Mesothelial cell of epicardium (in vitro differentiated cells): ENCODE results near the gene HAL. TPM values are rescaled to one million over a fixed set of nuclear protein-coding genes. Genes with fewer than 3 reads are reported as not detected.

Experiments used
- DNase-seq, 2 experiments: peaks; one replicate each; pipeline ENCODE4 v3.0.0; 2021; ENCODE audit warnings: low spot score in 2 of 2; ENCODE audit not compliant: unreplicated experiment in 2 of 2
- H3K27ac Mint-ChIP-seq: 2 replicates; pipeline ENCODE4 v1.8.0; 2021; ENCODE audit warnings: mixed read lengths
- H3K27me3 Mint-ChIP-seq: 2 replicates; pipeline ENCODE4 v1.8.0; 2021; ENCODE audit warnings: low read depth, mixed read lengths
- H3K36me3 Mint-ChIP-seq: 2 replicates; pipeline ENCODE4 v1.8.0; 2021; ENCODE audit warnings: mixed read lengths
- H3K4me1 Mint-ChIP-seq: 2 replicates; pipeline ENCODE4 v1.8.0; 2021; ENCODE audit warnings: mixed read lengths
- H3K4me3 Mint-ChIP-seq: 2 replicates; pipeline ENCODE4 v1.8.0; 2021; ENCODE audit warnings: mild to moderate bottlenecking, moderate library complexity, mixed read lengths
- H3K9me3 Mint-ChIP-seq: 2 replicates; pipeline ENCODE4 v1.8.0; 2021; ENCODE audit warnings: mixed read lengths
- total RNA-seq: library from RNA; stranded (reverse); gene quantifications from 3 replicates; pipeline ENCODE4 v1.2.1, GENCODE V29; 2021
- TF ChIP-seq, protein P1 (sequence below): fragments of 200-600 bp; sonication (generic); IDR thresholded peaks from one replicate; pipeline ENCODE4 v1.5.0; 2021; ENCODE audit warnings: antibody characterized with exemption; ENCODE audit not compliant: unreplicated experiment

The HAL gene
- total RNA-seq, 1 donor from 2014 or later, result 2.0 TPM

GRCh38 chr12:95962222-95962621, 33.9 kb downstream of the HAL start:
- H3K9me3 Mint-ChIP-seq, result no peaks in the 10 kb centered on the region
- no peak for DNase-seq
- H3K4me3 Mint-ChIP-seq, result no peak overlapping the region
- H3K4me1 Mint-ChIP-seq, result peaks cover 4% of the 10 kb centered on the region
- peaks cover 2% of the 10 kb centered on the region for H3K27me3 Mint-ChIP-seq
- TF ChIP-seq, protein P1, sequence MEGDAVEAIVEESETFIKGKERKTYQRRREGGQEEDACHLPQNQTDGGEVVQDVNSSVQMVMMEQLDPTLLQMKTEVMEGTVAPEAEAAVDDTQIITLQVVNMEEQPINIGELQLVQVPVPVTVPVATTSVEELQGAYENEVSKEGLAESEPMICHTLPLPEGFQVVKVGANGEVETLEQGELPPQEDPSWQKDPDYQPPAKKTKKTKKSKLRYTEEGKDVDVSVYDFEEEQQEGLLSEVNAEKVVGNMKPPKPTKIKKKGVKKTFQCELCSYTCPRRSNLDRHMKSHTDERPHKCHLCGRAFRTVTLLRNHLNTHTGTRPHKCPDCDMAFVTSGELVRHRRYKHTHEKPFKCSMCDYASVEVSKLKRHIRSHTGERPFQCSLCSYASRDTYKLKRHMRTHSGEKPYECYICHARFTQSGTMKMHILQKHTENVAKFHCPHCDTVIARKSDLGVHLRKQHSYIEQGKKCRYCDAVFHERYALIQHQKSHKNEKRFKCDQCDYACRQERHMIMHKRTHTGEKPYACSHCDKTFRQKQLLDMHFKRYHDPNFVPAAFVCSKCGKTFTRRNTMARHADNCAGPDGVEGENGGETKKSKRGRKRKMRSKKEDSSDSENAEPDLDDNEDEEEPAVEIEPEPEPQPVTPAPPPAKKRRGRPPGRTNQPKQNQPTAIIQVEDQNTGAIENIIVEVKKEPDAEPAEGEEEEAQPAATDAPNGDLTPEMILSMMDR, result no peak
- no peaks in the 10 kb centered on the region for H3K36me3 Mint-ChIP-seq
- no peak overlapping the region for H3K27ac Mint-ChIP-seq

- TF ChIP-seq, protein P1, result no peak
- no peaks in the 10 kb centered on the region for H3K4me1 Mint-ChIP-seq
- no peak for DNase-seq
- H3K9me3 Mint-ChIP-seq, result no peaks in the 10 kb centered on the region
- no peak overlapping the region for H3K4me3 Mint-ChIP-seq
- peaks cover 2% of the 10 kb centered on the region for H3K27me3 Mint-ChIP-seq
- no peaks in the 10 kb centered on the region for H3K36me3 Mint-ChIP-seq
- no peak overlapping the region for H3K27ac Mint-ChIP-seq
Observed at GRCh38 chr12:95960241-95960640, 35.9 kb downstream of the HAL start.

- no peak overlapping the region for H3K27ac Mint-ChIP-seq
- H3K9me3 Mint-ChIP-seq, result no peaks in the 10 kb centered on the region
- no peak overlapping the region for H3K4me3 Mint-ChIP-seq
- peaks cover 2% of the 10 kb centered on the region for H3K27me3 Mint-ChIP-seq
- TF ChIP-seq, protein P1, result no peak
- H3K36me3 Mint-ChIP-seq, result no peaks in the 10 kb centered on the region
- DNase-seq, result no peak
- no peaks in the 10 kb centered on the region for H3K4me1 Mint-ChIP-seq
Observed at GRCh38 chr12:95959107-95959506, 37.0 kb downstream of the HAL start.

DNA sequence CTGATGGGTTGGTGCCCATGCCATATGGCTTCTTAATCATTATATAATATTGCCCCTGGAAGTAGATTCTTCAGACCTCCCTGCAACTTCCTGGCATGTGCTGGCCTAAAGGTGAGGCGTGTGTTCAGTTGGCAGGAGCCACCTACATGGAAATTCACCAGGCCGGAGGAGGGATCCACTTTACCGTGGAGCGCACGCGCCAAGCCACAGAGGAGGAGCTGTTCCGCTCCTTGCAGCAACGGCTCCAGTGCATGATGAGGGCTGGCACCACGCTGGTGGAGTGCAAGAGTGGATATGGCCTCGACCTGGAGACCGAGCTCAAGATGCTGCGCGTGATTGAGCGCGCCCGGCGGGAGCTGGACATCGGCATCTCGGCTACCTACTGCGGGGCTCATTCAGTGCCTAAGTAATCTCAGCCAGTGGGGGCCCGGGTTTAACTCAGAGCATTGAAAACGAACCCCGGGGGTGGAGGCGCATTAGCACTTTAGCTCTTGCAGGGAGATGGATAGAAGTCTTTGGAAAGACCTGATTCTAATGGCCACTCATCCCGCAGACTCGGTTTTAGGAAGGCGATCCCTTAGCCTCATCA, 39.5 kb downstream of the HAL start:
- Mint-ChIP-seq H3K4me1 (no peaks in the 10 kb centered on the region), H3K27ac (no peak overlapping the region), H3K9me3 (peaks cover 6% of the 10 kb centered on the region), H3K4me3 (no peak overlapping the region), H3K27me3 (peaks cover 9% of the 10 kb centered on the region), H3K36me3 (no peaks in the 10 kb centered on the region)
- TF ChIP-seq, protein P1, result no peak
- no peak for DNase-seq

GRCh38 chr12:95955549-95956159, 40.5 kb downstream of the HAL start:
- DNase-seq, result no peak
- Mint-ChIP-seq H3K36me3 (no peaks in the 10 kb centered on the region), H3K27me3 (peaks cover 15% of the 10 kb centered on the region), H3K4me1 (no peaks in the 10 kb centered on the region), H3K27ac (no peak overlapping the region), H3K9me3 (peaks cover 13% of the 10 kb centered on the region), H3K4me3 (no peak overlapping the region)
- TF ChIP-seq, protein P1, result no peak
